Pancreas (tissue), 10 donors: Measurements from ENCODE around the gene DHRS1. TPM values are rescaled to one million over a fixed set of nuclear protein-coding genes. Genes with fewer than 3 reads are reported as not detected.

Experiments
- ATAC-seq, 4 donors: fragments of 200-7000 bp; cut with Tn5 transposase; one replicate each; pipeline versions ENCODE4 v1.8.0 to v1.9.1; 2020; ENCODE audit warnings: mild to moderate bottlenecking in 4 of 4, moderate library complexity in 4 of 4
- DNase-seq, 6 donors: peaks; one replicate each; pipeline ENCODE4 v3.0.0-alpha.2; 2020
- FAIRE-seq: peaks from 2 replicates; lab custom pipeline; 2012; peaks lifted over from hg19 to GRCh38; lab: Jason Lieb, UNC
- H3K27ac ChIP-seq, 4 donors: fragments of 200-600 bp; sonication (generic); 1 replicate in 3 of 4; 2 replicates in 1 of 4; pipeline versions ENCODE4 v1.5.0 to v1.8.0; 2020
- H3K27me3 ChIP-seq, 4 donors: fragments of 200-600 bp; one replicate each; pipeline ENCODE4 v1.8.0; 2021
- H3K36me3 ChIP-seq, 3 donors: fragments of 200-600 bp; sonication (generic) in 1 of 3; one replicate each; pipeline versions ENCODE4 v1.5.0 to v1.8.0; 2020 to 2021
- H3K4me1 ChIP-seq, 3 donors: fragments of 200-600 bp; one replicate each; pipeline ENCODE4 v1.8.0; 2021
- H3K4me3 ChIP-seq, 4 donors: fragments of 200-600 bp; sonication (generic) in 2 of 4; one replicate each; pipeline versions ENCODE4 v1.5.0 to v1.8.0; 2020 to 2021
- H3K9me3 ChIP-seq, 4 donors: fragments of 200-600 bp; one replicate each; pipeline ENCODE4 v1.8.0; 2021
- WGBS, 2 donors: extraction: QIAGEN DNeasy Blood & Tissue Kit; methylation state at CpG; one replicate each; pipeline ENCODE4 v1.1.7; 2013; 5-methylcytosine and 5-hydroxymethylcytosine counted together
- intact Hi-C, 3 donors: fragments of 100-400 bp; cut with DNase I; formaldehyde crosslinking; loops; one replicate each; pipeline versions ENCODE4 v1.11.1 to v1.14.2; 2022
- polyA plus RNA-seq, 2 donors: library from polyadenylated mRNA; stranded (reverse); fragments of 200-250 nt; gene quantifications; one replicate each; pipeline ENCODE4 v1.2.3, GENCODE V29; 2013
- total RNA-seq, 6 donors: library from RNA; stranded (reverse); fragmentation: NEBNext Ultra II Directional in 4 of 6; extraction: Animal tissue kit (Norgen Biotek cat#: 25700) in 4 of 6; gene quantifications; one replicate each; pipeline versions ENCODE4 v1.2.1 to v1.2.4, GENCODE V29; 2021 to 2023
- TF ChIP-seq, protein P1 (sequence below), 4 donors: fragments of 200-600 bp; sonication (generic) in 3 of 4; IDR thresholded peaks; one replicate each; pipeline versions ENCODE4 v1.5.0 to v1.8.0; 2021; ENCODE audit warnings: antibody characterized with exemption in 4 of 4
- donor health status: healthy with polysubstance abuse.
- donor health status: DM: no; HTN: no; CAD: no; lungs with moderate emphysema.
- donor health status: DM: no; HTN: no; CAD: no.
- donor health status: control.
- donor health status: control.
- donor health status: Bipolar disorder and iron deficiency.
- donor health status: DM: yes; HTN: yes; CAD: no.
- donor health status: DM: no; HTN: no; CAD: no.
- donor health status: DM: no; HTN: no; CAD: no.
- donor health status: DM: yes; HTN: yes; CAD: no.

DHRS1 gene
- total and polyA plus RNA-seq, 8 donors = 6.1 to 21.1 (median 13.6) TPM

- intact Hi-C loops = no loop called here
- H3K4me3 ChIP-seq = peak within 1 kb of the TSS in 1 of 4 donors; percentile 20
- DNase-seq (peak in 5 of 6 donors; percentile 86 to 88 (median 87)), FAIRE-seq (no peak), ATAC-seq (peak; percentile 66 to 78 (median 72))
- peak within 1 kb of the TSS; percentile 28 to 84 (median 64) for H3K27ac ChIP-seq
- no peaks in the 10 kb centered on the region for H3K9me3 ChIP-seq
- peaks cover 25 to 44% (median 33%) of the 10 kb centered on the region in 3 donors for H3K4me1 ChIP-seq
- WGBS, 2 donors = 28 to 29% methylated on average over 6 of the region's 6 CpGs
- H3K36me3 ChIP-seq = peaks cover 0 to 35% (median 25%) of the 10 kb centered on the region in 3 donors
- TF ChIP-seq, protein P1, sequence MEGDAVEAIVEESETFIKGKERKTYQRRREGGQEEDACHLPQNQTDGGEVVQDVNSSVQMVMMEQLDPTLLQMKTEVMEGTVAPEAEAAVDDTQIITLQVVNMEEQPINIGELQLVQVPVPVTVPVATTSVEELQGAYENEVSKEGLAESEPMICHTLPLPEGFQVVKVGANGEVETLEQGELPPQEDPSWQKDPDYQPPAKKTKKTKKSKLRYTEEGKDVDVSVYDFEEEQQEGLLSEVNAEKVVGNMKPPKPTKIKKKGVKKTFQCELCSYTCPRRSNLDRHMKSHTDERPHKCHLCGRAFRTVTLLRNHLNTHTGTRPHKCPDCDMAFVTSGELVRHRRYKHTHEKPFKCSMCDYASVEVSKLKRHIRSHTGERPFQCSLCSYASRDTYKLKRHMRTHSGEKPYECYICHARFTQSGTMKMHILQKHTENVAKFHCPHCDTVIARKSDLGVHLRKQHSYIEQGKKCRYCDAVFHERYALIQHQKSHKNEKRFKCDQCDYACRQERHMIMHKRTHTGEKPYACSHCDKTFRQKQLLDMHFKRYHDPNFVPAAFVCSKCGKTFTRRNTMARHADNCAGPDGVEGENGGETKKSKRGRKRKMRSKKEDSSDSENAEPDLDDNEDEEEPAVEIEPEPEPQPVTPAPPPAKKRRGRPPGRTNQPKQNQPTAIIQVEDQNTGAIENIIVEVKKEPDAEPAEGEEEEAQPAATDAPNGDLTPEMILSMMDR (IDR thresholded peaks at IDR 0.05) = peak; percentile 92 to 97 (median 94)
- no peaks in the 10 kb centered on the region for H3K27me3 ChIP-seq
Observed at GRCh38 chr14:24307575-24308341, 8.2 kb upstream of the DHRS1 start, which contains the start of gene CIDEB. TSS of gene CIDEB (minus strand) at chr14:24307977. CDS start at chr14:24307858, 119 bp downstream.

DNA sequence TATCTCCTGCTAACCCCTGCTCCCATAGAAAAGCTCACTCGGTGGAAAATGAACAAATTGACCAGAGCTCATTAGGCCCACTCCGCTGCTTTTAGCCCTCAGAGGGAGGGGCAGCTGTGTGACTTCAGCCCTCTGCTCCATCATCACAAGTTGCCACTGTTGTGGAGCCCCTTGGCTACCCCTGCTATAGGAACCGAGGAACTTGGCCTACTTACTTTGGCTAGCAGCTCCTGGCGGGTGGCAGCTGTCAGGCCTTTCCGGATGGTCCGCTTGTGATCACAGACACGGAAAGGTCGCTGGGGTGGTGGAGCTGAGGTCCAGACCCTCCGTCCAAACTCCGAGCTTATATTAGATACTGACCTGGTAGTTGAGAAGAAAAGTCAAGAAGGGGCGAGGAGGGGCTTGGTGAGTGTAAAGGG, 7.6 kb upstream of the DHRS1 start:
- Histone ChIP-seq H3K36me3 (peaks cover 0 to 41% (median 28%) of the 10 kb centered on the region in 3 donors), H3K4me3 (peak overlapping the region in 1 of 4 donors; percentile 20), H3K4me1 (peaks cover 25 to 44% (median 33%) of the 10 kb centered on the region in 3 donors), H3K27me3 (no peaks in the 10 kb centered on the region), H3K9me3 (no peaks in the 10 kb centered on the region), H3K27ac (peak overlapping the region; percentile 28 to 84 (median 64))
- intact Hi-C loops = no loop called here
- TF ChIP-seq, protein P1 (IDR thresholded peaks at IDR 0.05) = no peak
- DNase-seq = no peak
- no peak for ATAC-seq
- no peak for FAIRE-seq
- WGBS, 2 donors = 67 to 69% methylated on average over 11 of the region's 11 CpGs

- no peak for DNase-seq
- H3K9me3 ChIP-seq = no peaks in the 10 kb centered on the region
- TF ChIP-seq, protein P1 (IDR thresholded peaks at IDR 0.05) = no peak
- peaks cover 0 to 44% (median 28%) of the 10 kb centered on the region in 3 donors for H3K36me3 ChIP-seq
- intact Hi-C loops = no loop called here
- no peaks in the 10 kb centered on the region for H3K27me3 ChIP-seq
- 94 to 97% methylated on average over 11 of the region's 11 CpGs for WGBS, 2 donors
- FAIRE-seq = no peak
- H3K27ac ChIP-seq = no peak overlapping the region
- ATAC-seq = no peak
- H3K4me3 ChIP-seq = no peak overlapping the region
- peaks cover 10 to 31% (median 31%) of the 10 kb centered on the region in 3 donors for H3K4me1 ChIP-seq
Observed at GRCh38 chr14:24304019-24304387, 4.4 kb upstream of the DHRS1 start.

GRCh38 chr14:24300326-24300980, 873 bp upstream of the DHRS1 start:
- 15 to 23% methylated on average over 16 of the region's 16 CpGs for WGBS, 2 donors
- H3K4me1 ChIP-seq = peaks cover 9 to 29% (median 13%) of the 10 kb centered on the region in 3 donors
- peaks cover 0 to 40% (median 33%) of the 10 kb centered on the region in 3 donors for H3K36me3 ChIP-seq

More at GRCh38 chr14:24300326-24300980, 873 bp upstream of the DHRS1 start:
- no peak for DNase-seq
- no peak for ATAC-seq
- intact Hi-C loops = no loop called here
- peak overlapping the region; percentile 54 to 92 (median 74) for H3K4me3 ChIP-seq
- FAIRE-seq = no peak
- TF ChIP-seq, protein P1 (IDR thresholded peaks at IDR 0.05) = no peak
- H3K27ac ChIP-seq = peak overlapping the region in 2 of 4 donors; percentile 68 to 82
- H3K9me3 ChIP-seq = no peaks in the 10 kb centered on the region
- no peaks in the 10 kb centered on the region for H3K27me3 ChIP-seq
